ENCODE data around the gene SERPINA10. TPM values are rescaled to one million over a fixed set of nuclear protein-coding genes. Genes with fewer than 3 reads are reported as not detected.

The SERPINA10 gene
- total and polyA plus RNA-seq, 2 of the 13 experiments (the other 11 are each of a cell fraction or from before 2014, with no cell fraction given): 20.1 to 20.2 TPM

DNA sequence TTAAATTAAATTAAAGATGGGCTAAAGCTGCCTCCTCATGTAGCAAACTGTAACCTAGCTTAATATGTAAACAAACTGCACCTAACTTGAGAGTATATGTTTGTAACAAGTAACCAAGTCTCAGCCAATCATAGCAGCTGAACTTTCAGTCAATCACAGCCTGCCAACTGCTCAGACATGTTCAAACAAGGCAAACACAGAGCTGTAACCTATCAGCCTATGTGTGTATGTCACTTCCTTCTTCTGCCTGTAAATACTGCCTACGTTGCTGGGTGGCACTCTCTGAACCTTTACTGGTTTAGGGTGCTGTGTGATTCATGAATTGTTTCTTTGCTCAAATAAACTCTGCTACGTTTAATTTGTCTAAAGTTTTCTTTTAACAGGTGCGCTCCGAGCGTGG, 27.2 kb upstream of the SERPINA10 start (continued):
- TF ChIP-seq, protein P1, sequence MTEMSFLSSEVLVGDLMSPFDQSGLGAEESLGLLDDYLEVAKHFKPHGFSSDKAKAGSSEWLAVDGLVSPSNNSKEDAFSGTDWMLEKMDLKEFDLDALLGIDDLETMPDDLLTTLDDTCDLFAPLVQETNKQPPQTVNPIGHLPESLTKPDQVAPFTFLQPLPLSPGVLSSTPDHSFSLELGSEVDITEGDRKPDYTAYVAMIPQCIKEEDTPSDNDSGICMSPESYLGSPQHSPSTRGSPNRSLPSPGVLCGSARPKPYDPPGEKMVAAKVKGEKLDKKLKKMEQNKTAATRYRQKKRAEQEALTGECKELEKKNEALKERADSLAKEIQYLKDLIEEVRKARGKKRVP (CRISPR knock-in tag; IDR thresholded peaks at IDR 0.05): no peak
- TF ChIP-seq ZNF607 (CRISPR knock-in tag; IDR thresholded peaks at IDR 0.05; ENCODE audit: borderline replicate concordance) (no peak), RFXANK (CRISPR knock-in tag; IDR thresholded peaks at IDR 0.05) (no peak), CAMTA2 (CRISPR knock-in tag; IDR thresholded peaks at IDR 0.05; ENCODE audit: borderline replicate concordance) (no peak), FLYWCH1 (CRISPR knock-in tag; IDR thresholded peaks at IDR 0.05) (no peak), ZNF549 (CRISPR knock-in tag; IDR thresholded peaks at IDR 0.05) (no peak), SSRP1 (CRISPR knock-in tag; IDR thresholded peaks at IDR 0.05) (no peak), BCL3 (CRISPR knock-in tag; IDR thresholded peaks at IDR 0.05) (no peak), BRD4 (CRISPR knock-in tag; IDR thresholded peaks at IDR 0.05) (no peak), MAZ (IDR thresholded peaks at IDR 0.05; ENCODE audit: borderline replicate concordance, low read depth, low read length) (no peak), MAZ (CRISPR knock-in tag; IDR thresholded peaks at IDR 0.05; ENCODE audit: low read depth) (no peak), PLSCR1 (CRISPR knock-in tag; IDR thresholded peaks at IDR 0.05; ENCODE audit: borderline replicate concordance) (no peak), POLR2AphosphoS2 (IDR thresholded peaks at IDR 0.05; ENCODE audit: low read depth, low read length) (no peak), STAT5B (CRISPR knock-in tag; IDR thresholded peaks at IDR 0.05) (no peak), SAP130 (CRISPR knock-in tag; IDR thresholded peaks at IDR 0.05; ENCODE audit: low read depth) (peak; percentile 87), CBFB (CRISPR knock-in tag; IDR thresholded peaks at IDR 0.05) (no peak), ZNF644 (CRISPR knock-in tag; IDR thresholded peaks at IDR 0.05; ENCODE audit: low read depth) (no peak), ZNF672 (CRISPR knock-in tag; IDR thresholded peaks at IDR 0.05) (no peak), FOSL2 (CRISPR knock-in tag; IDR thresholded peaks at IDR 0.05) (0 out of 2 replicates have a peak, but pooled peaks have one; percentile 25), MAX (IDR thresholded peaks at IDR 0.05) (peak; percentile 26; the same call in 1 of the 2 replicates)
- TF ChIP-seq, protein P2, sequence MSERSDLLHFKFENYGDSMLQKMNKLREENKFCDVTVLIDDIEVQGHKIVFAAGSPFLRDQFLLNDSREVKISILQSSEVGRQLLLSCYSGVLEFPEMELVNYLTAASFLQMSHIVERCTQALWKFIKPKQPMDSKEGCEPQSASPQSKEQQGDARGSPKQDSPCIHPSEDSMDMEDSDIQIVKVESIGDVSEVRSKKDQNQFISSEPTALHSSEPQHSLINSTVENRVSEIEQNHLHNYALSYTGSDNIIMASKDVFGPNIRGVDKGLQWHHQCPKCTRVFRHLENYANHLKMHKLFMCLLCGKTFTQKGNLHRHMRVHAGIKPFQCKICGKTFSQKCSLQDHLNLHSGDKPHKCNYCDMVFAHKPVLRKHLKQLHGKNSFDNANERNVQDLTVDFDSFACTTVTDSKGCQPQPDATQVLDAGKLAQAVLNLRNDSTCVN (CRISPR knock-in tag; IDR thresholded peaks at IDR 0.05; ENCODE audit: borderline replicate concordance): no peak
- TF ChIP-seq, protein P3, sequence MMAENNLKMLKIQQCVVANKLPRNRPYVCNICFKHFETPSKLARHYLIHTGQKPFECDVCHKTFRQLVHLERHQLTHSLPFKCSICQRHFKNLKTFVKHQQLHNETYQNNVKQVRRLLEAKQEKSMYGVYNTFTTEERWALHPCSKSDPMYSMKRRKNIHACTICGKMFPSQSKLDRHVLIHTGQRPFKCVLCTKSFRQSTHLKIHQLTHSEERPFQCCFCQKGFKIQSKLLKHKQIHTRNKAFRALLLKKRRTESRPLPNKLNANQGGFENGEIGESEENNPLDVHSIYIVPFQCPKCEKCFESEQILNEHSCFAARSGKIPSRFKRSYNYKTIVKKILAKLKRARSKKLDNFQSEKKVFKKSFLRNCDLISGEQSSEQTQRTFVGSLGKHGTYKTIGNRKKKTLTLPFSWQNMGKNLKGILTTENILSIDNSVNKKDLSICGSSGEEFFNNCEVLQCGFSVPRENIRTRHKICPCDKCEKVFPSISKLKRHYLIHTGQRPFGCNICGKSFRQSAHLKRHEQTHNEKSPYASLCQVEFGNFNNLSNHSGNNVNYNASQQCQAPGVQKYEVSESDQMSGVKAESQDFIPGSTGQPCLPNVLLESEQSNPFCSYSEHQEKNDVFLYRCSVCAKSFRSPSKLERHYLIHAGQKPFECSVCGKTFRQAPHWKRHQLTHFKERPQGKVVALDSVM (CRISPR knock-in tag; IDR thresholded peaks at IDR 0.05): no peak
- TF ChIP-seq, protein P4, sequence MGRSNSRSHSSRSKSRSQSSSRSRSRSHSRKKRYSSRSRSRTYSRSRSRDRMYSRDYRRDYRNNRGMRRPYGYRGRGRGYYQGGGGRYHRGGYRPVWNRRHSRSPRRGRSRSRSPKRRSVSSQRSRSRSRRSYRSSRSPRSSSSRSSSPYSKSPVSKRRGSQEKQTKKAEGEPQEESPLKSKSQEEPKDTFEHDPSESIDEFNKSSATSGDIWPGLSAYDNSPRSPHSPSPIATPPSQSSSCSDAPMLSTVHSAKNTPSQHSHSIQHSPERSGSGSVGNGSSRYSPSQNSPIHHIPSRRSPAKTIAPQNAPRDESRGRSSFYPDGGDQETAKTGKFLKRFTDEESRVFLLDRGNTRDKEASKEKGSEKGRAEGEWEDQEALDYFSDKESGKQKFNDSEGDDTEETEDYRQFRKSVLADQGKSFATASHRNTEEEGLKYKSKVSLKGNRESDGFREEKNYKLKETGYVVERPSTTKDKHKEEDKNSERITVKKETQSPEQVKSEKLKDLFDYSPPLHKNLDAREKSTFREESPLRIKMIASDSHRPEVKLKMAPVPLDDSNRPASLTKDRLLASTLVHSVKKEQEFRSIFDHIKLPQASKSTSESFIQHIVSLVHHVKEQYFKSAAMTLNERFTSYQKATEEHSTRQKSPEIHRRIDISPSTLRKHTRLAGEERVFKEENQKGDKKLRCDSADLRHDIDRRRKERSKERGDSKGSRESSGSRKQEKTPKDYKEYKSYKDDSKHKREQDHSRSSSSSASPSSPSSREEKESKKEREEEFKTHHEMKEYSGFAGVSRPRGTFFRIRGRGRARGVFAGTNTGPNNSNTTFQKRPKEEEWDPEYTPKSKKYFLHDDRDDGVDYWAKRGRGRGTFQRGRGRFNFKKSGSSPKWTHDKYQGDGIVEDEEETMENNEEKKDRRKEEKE (IDR thresholded peaks at IDR 0.05): no peak

Measured in HepG2 (cell line).